Renal pelvis (tissue), 12 donors: ENCODE data around the gene RRAGB. TPM values are rescaled to one million over a fixed set of nuclear protein-coding genes. Genes with fewer than 3 reads are reported as not detected.
"Not testable (repeated sequence)": the region's sequence is repeated elsewhere in the genome, so short reads cannot be mapped to it uniquely, and the experiment has no call there.

Experiments
- DNase-seq: peaks from one replicate; pipeline ENCODE4 v3.0.0-alpha.2; 2013
- long read RNA-seq, 16 experiments: transcript quantifications; one replicate each; lab custom pipeline, GENCODE V29; 2026
- polyA plus RNA-seq, 3 donors: library from polyadenylated mRNA; unstranded; fragments of 120-200 nt; gene quantifications; one replicate each; pipeline ENCODE4 v1.2.1, GENCODE V29; 2013; ENCODE audit not compliant: insufficient read length in 3 of 3

The RRAGB gene, protein sequence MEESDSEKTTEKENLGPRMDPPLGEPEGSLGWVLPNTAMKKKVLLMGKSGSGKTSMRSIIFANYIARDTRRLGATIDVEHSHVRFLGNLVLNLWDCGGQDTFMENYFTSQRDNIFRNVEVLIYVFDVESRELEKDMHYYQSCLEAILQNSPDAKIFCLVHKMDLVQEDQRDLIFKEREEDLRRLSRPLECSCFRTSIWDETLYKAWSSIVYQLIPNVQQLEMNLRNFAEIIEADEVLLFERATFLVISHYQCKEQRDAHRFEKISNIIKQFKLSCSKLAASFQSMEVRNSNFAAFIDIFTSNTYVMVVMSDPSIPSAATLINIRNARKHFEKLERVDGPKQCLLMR
- polyA plus RNA-seq = 10 to 100 TPM; 37.8 to 54.2 (median 43.5) TPM
- long read RNA-seq, donor 1, transcript RRAGB-202 (10 exons, 2,061 nt) = major isoform, 7 of 9 reads
- long read RNA-seq, donor 1, partial matches to known transcripts = 0 of 9 reads
- long read RNA-seq, donor 1, other reads (novel, unspliced or antisense) = 0 of 9 reads
- long read RNA-seq, donor 2, transcript RRAGB-202 (10 exons, 2,061 nt) = major isoform, 5 of 5 reads
- long read RNA-seq, donor 2, partial matches to known transcripts = 0 of 5 reads
- long read RNA-seq, donor 2, other reads (novel, unspliced or antisense) = 0 of 5 reads
- long read RNA-seq, donor 3, transcript RRAGB-202 (10 exons, 2,061 nt) = major isoform, 7 of 10 reads
- long read RNA-seq, donor 3, partial matches to known transcripts = 0 of 10 reads
- long read RNA-seq, donor 3, other reads (novel, unspliced or antisense) = 0 of 10 reads
- long read RNA-seq, donor 4, transcript RRAGB-202 (10 exons, 2,061 nt) = major isoform, 8 of 9 reads
- long read RNA-seq, donor 4, partial matches to known transcripts = 0 of 9 reads
- long read RNA-seq, donor 4, other reads (novel, unspliced or antisense) = 0 of 9 reads
- long read RNA-seq, donor 5, partial matches to known transcripts = 0 of 4 reads
- long read RNA-seq, donor 5, other reads (novel, unspliced or antisense) = 0 of 4 reads
- long read RNA-seq, donor 6, transcript RRAGB-202 (10 exons, 2,061 nt) = major isoform, 5 of 8 reads
- long read RNA-seq, donor 6, partial matches to known transcripts = 0 of 8 reads
- long read RNA-seq, donor 6, other reads (novel, unspliced or antisense) = 0 of 8 reads
- long read RNA-seq, donor 7, transcript RRAGB-202 (10 exons, 2,061 nt) = major isoform, 8 of 9 reads
- long read RNA-seq, donor 7, partial matches to known transcripts = 0 of 9 reads
- long read RNA-seq, donor 7, other reads (novel, unspliced or antisense) = 0 of 9 reads
- long read RNA-seq, donor 8, partial matches to known transcripts = 0 of 4 reads
- long read RNA-seq, donor 8, other reads (novel, unspliced or antisense) = 0 of 4 reads
- long read RNA-seq, donor 9, transcript RRAGB-202 (10 exons, 2,061 nt) = major isoform, 7 of 9 reads
- long read RNA-seq, donor 9, partial matches to known transcripts = 0 of 9 reads
- long read RNA-seq, donor 9, other reads (novel, unspliced or antisense) = 0 of 9 reads
- long read RNA-seq, donor 10, partial matches to known transcripts = 0 of 6 reads
- long read RNA-seq, donor 10, other reads (novel, unspliced or antisense) = 0 of 6 reads
- long read RNA-seq, donor 11, transcript RRAGB-202 (10 exons, 2,061 nt) = major isoform, 6 of 6 reads
- long read RNA-seq, donor 11, partial matches to known transcripts = 0 of 6 reads
- long read RNA-seq, donor 11, other reads (novel, unspliced or antisense) = 0 of 6 reads
- long read RNA-seq, donor 12, transcript RRAGB-202 (10 exons, 2,061 nt) = major isoform, 9 of 18 reads
- long read RNA-seq, donor 12, partial matches to known transcripts = 5 of 18 reads
- long read RNA-seq, donor 12, other reads (novel, unspliced or antisense) = 0 of 18 reads
- long read RNA-seq, donor 13, partial matches to known transcripts = 0 of 3 reads
- long read RNA-seq, donor 13, other reads (novel, unspliced or antisense) = 0 of 3 reads
- long read RNA-seq, donor 14, transcript RRAGB-202 (10 exons, 2,061 nt) = major isoform, 7 of 11 reads
- long read RNA-seq, donor 14, partial matches to known transcripts = 0 of 11 reads
- long read RNA-seq, donor 14, other reads (novel, unspliced or antisense) = 0 of 11 reads
- long read RNA-seq, donor 15, transcript RRAGB-202 (10 exons, 2,061 nt) = major isoform, 11 of 11 reads
- long read RNA-seq, donor 15, partial matches to known transcripts = 0 of 11 reads
- long read RNA-seq, donor 15, other reads (novel, unspliced or antisense) = 0 of 11 reads
- long read RNA-seq, donor 16, transcript RRAGB-202 (10 exons, 2,061 nt) = major isoform, 11 of 13 reads
- long read RNA-seq, donor 16, partial matches to known transcripts = 0 of 13 reads
- long read RNA-seq, donor 16, other reads (novel, unspliced or antisense) = 0 of 13 reads

DNA sequence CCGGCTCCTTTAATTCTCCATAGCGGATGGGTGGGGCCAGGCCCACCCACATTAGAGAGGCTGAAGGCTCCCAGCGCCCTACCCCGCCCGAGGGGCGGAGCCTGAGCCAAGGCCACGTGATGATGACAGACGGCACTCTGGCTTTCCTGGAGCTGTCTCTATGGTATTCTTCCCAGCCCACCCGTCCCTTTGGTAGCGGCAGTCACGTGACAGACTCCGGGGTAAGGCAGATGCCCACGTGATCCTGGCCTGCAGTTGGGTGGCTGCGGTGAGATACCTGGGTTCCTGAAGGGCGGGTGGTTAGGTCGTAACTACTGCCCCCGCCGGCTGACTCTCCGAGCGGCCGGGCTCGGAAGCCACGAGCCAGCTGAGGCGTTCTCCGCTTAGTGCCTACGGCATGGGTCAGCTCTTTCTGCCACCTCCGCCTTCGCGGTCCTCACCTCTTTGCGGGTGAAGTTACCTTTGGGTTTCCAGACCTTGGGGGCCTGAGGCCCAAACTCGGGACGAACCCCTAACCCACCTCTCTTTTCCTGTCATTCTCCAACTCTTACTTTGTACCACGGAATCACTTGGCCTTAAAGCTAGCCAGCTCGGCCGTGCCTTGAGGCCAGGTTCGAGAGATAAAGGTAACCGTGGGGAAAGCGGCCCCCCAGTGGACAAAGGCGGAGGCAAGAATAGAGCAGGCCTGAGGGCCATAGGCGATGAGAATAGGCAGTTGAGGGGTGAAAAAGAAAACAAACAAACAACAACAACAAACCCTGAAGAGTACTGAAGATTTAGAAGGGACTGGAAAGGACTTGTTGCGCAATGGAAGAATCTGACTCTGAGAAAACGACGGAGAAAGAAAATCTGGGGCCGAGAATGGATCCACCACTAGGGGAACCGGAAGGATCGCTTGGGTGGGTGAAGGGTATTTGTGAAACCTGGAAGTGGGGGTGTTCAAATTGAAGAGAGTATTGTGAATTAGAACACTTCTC, at the start of gene RRAGB:
RRAGB (plus strand) TSS at position 229 of the 977 bp plus-strand sequence; CDS start at position 808, 579 bp downstream.
- peak; percentile 93 for DNase-seq

DNA sequence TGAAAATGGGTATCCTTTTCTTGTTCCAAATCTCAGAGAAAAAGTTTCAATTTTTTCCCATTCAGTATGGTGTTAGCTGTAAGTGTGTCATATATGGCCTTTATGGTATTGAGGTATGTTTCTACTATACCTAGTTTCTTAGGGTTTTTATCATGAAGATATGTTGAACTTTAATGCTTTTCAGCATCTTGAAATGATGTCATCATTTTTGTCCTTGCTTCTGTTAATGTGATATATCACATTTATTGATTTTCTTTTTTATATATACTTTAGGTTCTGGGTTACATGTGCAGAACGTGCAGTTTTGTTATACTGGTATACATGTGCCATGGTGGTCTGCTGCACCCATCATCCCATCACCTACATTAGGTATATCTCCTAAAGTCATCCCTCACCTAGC, 49.5 kb upstream of the RRAGB start:
- DNase-seq = no peak

DNA sequence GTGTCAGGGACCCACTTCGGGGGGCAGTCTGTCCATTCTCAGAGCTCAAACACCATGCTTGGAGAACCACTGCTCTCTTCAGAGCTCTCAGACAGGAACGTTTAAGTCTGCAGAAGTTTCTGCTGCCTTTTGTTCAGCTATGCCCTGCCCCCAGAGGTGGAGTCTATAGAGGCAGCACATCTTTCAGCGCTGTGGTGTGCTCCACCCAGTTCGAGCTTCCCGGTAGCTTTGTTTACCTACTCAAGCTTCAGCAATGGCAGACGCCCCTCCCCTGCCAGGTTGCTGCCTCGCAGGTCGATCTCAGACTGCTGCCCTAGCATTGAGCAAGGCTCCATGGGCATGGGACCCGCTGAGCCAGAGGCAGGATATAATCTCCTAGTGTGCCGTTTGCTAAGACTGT, 29.0 kb upstream of the RRAGB start:
- DNase-seq = not testable (repeated sequence)

DNA sequence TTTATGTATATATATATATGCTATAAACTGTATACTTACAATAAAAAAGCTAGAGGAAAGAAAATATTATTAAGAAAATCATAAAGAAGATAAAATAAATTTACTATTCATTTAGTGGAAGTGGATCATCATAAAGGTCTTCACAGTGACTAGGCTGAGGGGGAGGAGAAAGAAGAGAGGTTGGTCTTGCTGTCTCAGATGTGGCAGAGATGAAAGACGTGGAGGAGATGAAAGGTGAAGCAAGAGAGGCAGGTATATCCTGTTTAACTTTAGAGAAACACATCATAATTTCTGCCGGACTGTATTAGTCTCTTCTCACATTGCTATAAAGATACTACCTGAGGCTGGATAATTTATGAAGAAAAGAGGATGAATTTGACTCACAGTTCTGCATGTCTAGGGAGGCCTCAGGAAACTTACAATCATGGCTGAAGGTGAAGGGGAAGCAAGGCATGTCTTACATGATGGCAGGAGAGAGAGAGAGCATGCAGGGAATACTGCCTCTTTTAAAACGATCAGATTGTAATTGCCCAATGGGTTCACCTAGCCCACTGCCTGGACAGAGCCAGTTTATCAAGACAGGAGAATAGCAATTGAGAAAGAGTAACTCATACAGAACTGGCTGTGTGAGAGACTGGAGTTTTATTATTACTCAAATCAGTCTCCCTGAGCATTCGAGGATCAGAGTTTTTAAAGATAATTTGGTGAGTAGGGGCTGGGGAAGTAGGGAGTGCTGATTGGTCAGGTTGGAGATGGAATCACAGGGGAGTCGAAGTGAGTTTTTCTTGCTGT, 22.1 kb upstream of the RRAGB start:
- DNase-seq = no peak

DNA sequence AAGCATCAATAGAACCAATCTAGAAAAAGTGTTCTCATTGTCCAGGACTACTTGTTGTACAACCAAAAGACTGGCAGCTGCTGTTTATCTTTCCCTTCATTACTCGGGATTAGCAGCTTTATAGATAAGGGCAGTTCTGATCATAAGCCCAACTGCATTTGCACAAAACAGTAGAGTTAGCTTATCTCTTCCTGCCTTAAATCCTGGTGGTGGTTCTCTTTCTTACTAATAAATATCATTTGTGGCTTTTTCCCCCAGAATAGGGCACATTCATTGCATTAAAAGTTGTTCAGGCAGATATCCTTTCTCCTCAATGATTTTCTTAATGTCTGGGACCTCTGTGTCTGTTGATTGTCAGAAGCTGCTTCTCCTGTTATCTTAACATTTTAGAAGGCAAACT, 20.2 kb upstream of the RRAGB start:
- no peak for DNase-seq

DNA sequence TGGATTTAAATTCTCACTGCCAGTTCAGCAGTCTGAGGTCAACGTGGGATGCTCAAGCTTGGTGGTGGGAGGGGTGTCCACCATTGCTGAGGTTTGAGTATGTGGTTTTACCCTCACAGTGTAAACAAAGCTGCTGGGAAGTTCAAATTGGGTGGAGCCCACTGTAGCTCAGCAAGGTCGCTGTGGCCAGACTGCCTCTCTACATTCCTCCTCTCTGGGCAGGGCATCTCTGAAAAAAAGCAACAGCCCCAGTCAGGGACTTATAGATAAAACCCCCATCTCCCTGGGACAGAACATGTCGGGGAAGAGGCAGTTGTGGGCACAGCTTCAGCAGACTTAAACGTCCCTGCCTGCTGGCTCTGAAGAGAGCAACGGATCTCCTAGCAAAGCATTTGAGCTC, 14.9 kb upstream of the RRAGB start:
- no peak for DNase-seq

DNA sequence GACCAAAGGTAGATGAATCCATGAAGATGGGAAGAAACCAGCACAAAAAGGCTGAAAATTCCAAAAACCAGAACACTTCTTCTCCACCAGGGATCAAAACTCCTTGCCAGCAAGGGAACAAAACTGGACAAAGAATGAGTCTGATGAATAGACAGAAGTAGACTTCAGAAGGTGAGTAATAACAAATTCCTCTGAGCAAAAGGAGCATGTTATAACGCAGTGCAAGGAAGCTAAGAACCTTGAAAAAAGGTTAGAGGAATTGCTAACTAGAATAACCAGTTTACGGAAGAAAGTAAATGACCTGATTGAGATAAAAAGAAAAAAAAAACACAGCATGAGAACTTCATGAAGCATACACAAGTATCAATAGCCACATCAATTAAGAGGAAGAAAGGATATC, 14.1 kb upstream of the RRAGB start:
- not testable (repeated sequence) for DNase-seq

DNA sequence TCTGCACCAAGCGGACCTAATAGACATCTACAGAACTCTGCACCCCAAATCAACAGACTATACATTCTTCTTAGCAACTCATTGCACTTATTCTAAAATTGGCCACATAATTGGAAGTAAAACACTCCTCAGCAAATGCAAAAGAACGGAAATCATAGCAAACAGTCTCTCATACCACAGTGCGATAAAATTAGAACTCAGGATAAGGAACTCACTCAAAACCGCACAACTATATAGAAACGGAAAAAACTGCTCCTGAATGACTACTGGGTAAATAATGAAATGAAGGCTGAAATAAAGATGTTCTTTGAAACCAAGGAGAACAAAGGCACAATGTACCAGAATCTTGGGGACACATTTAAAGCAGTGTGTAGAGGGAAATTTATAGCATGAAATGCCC, 12.5 kb upstream of the RRAGB start:
- DNase-seq = not testable (repeated sequence)

DNA sequence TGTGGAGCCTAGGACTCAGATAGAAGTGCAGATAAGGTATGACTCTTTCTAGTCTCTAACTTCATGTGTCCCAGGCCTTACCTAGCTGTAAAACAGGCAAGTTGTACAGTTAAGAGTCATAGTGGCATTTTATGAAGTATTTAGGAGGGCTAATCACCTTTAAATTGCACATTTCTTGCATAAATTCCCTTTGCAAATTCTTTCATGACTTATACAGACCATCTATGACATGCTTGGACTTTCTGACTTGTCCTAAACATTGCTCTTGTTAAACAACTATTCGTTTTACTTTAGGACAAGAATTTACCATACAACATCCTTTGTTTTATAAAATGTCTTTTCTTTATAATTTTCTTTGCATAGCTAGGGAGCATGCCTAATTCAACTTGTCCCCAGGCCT, 7.8 kb upstream of the RRAGB start:
- no peak for DNase-seq

DNA sequence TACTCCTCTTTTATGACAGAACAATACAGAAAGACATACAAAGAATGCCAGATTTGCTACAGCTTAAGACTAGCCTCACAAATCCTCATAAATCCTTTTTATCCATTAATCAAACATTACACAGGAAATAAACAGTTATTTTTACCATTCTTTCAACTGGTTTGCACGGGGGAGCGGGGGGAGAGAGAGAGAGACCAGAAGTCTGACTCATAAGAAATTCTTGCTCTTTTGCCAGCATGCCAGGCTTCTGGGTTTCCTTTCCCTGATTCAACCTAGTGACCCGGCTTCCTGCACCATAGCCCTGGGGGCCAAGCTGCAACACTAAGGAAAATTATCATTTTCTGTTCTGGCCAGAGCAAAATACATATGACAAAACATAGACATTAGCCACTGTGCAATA, 6.8 kb upstream of the RRAGB start:
- no peak for DNase-seq

DNA sequence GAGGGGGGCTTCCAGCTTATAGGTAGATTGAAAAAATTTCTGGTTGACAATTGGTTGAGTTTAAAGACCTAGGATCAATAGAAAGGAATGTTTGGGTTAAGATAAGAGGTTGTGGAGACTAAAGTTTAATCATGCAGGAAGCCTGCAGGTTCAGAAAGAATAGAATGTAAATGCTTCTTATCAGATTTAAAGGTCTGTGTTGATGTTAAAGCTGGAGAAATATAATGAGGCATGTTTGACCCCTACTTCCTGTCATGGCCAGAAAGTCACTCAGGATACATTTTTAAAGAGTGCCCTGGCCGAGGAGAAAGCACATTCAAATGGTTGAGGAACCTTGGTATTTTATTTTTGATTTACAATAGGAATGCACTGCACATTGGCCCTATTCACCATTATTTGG, 3.9 kb upstream of the RRAGB start:
- DNase-seq = no peak

DNA sequence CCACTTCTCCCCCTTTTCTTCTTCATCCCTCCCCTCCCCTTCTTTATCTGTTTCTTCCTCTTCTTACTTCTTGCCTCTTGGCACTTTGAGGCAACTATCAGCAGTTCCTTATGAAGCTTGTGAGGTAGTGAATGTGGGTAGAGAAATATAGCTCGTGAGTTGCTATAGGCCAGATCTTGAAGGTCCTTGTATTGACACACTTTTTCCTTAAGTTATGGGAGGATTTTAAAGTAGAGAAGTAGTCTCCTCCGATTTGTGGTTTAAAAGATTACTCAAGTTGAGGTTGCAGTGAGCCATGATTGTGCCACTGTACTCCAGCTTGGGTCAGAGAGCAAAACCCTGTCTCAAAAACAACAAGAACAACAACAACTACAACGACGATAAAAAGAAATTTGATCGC, 3.4 kb upstream of the RRAGB start:
- no peak for DNase-seq

DNA sequence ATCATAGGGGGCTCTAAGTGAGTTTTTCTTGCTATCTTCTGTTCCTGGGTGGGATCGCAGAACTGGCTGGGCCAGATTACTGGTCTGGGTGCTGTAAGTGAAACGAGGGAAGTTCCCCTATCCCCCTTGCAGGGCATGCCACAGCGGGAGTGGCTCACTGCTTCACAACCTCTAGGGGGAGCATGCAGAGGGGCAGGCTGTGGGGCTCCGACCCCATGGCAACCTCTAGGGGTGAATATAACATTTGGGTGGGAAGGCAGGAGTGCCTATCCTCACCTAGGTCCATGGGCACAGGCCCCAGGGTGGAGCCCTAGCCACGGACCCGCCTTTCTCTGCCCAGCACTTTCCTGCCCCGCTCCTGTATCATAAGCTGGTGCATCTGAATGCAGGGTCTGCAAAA, 1.7 kb upstream of the RRAGB start:
- DNase-seq = no peak

DNA sequence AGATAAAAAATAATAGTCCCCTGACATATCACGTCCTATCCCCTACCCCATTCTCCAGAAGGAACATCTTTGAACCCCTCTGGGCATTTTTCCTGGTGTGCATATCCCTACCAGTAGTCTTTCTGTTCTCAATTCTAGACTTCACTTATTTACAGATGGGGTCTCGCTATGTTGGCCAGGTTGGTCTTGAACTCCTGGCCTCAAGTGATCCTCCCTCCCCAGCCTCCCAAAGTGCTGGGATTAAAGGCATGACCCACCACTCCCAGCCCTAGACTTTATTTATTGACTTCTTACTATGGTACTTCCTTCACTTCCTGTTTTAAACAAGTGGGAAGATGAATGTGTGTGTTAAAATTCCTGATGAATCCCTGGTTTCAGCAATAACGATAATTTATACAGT, 612 bp upstream of the RRAGB start:
- no peak for DNase-seq

DNA sequence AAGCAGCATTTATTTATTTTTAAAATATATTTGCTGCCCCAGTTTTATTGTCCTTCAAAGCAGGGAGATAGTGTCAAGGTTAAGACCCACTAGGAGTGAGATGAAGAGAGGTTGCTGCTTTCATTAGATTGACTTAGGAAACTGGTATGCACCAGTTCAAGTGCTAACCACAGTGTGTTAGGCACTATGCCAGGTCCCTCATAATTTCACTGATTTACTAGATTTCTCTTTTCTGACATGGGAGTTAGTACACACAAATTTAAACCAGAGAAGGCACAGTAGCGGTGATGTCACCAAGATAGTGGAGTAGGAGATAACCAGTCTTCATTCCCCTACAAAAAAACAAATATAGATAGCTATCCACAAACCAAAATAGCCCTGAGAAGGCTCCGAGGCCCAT, 14.3 kb downstream of the RRAGB start:
- DNase-seq = no peak

DNA sequence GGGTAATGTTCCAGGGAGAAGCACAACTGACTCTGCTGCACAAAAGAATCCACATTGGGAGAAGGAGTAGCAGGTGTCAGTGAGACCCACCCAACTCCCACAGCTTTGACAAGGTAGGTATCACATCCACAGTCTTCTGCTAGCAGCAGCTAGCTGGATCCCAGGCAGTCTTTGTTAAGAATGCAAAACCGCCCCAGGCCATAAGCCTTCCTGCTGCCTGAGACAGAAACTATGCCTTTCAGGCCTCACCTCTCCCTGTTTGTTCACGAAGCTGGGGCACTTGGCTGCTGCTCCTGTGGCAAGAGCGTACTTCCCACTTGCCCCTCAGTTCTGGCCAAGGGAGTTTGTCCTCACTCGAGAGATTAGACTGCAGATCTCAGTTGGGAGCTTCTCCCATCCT, 21.4 kb downstream of the RRAGB start:
- no peak for DNase-seq

DNA sequence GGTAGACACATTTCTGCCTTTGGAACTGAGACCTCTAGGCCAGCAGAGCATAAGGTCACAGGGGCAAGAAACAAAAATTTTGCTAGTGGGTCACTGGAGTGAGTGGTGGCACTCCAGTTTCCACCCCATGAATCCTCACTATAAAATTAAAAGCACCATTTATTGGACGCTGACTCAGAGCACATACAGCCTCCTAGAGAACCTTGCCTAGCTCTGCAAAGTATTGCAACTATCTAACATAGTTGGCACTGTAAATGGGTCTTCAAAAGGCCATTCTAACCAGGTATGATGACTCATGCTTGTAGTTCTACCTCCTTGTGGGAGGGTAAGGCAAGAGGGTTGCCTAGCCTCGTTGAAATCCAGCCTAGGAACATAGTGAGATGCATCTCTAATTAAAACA, 25.1 kb downstream of the RRAGB start:
- no peak for DNase-seq

DNA sequence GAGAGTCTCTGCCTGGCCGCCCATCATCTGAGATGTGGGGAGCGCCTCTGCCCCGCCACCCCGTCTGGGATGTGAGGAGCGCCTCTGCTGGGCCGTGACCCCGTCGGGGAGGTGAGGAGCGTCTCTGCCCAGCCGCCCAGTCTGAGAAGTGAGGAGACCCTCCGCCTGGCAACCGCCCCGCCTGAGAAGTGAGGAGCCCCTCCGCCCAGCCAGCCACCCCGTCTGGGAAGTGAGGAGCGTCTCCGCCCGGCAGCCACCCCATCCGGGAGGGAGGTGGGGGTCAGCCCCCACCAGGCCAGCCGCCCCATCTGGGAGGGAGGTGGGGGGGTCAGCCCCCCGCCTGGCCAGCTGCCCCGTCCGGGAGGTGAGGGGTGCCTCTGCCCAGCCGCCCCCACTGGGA, 30.9 kb downstream of the RRAGB start:
- not testable (repeated sequence) for DNase-seq
